Heart left ventricle (tissue), 13 donors: ENCODE data around the gene LRRFIP1.

Experiments used
- CTCF ChIP-seq, 12 donors: fragments of 200-600 bp; sonication (generic) in 4 of 12; IDR thresholded peaks; one replicate each; pipeline versions ENCODE4 v1.5.0 to v1.8.0; 2018 to 2022; ENCODE audit warnings: antibody characterized with exemption in 12 of 12, mild to moderate bottlenecking in 5 of 12
- POLR2A ChIP-seq, 2 donors: fragments of 450-650 bp; IDR thresholded peaks; one replicate each; pipeline ENCODE4 v1.6.1; 2017; ENCODE audit warnings: antibody characterized with exemption in 2 of 2, mild to moderate bottlenecking in 2 of 2, moderate library complexity in 2 of 2
- donor health status: ischemic (EF 13 %, LVEDD 7.1; RV severe dilation, severe dysfunction).
- donor health status: DM: no; HTN: yes; CAD: no.
- donor health status: DM: no; HTN: no; CAD: no.
- donor health status: ischemic (EF 25% LVEDD 6.9; RV normal size, moderate dysfunction).
- donor health status: ischemic (EF 25% LVEDD 5.7; RV mildly dilated, moderate dysfunction).
- donor health status: ischemic (EF 35%, LVEDD 5.7; RV mildly dilated, moderate dysfunction).
- donor health status: nonischemic (EF 11% LVEDD 7.7; RV severe dilation, severe dysfunction).
- donor health status: DM: yes; HTN: yes; CAD: no.
- donor health status: PGD.
- donor health status: ischemic (EF 29% LVEDD 5.4; RV normal size, mild dysfunction).
- donor health status: nonischemic (EF 23%, LVEDD 6.1; RV moderate dilation, normal function).

GRCh38 chr2:237585590-237586221, 41.7 kb upstream of the LRRFIP1 start:
- no peak for TF ChIP-seq POLR2A (IDR thresholded peaks at IDR 0.05)
- TF ChIP-seq CTCF (IDR thresholded peaks at IDR 0.05): no peak
